ENCODE measurements around the gene REPIN1.

The REPIN1 gene

DNA sequence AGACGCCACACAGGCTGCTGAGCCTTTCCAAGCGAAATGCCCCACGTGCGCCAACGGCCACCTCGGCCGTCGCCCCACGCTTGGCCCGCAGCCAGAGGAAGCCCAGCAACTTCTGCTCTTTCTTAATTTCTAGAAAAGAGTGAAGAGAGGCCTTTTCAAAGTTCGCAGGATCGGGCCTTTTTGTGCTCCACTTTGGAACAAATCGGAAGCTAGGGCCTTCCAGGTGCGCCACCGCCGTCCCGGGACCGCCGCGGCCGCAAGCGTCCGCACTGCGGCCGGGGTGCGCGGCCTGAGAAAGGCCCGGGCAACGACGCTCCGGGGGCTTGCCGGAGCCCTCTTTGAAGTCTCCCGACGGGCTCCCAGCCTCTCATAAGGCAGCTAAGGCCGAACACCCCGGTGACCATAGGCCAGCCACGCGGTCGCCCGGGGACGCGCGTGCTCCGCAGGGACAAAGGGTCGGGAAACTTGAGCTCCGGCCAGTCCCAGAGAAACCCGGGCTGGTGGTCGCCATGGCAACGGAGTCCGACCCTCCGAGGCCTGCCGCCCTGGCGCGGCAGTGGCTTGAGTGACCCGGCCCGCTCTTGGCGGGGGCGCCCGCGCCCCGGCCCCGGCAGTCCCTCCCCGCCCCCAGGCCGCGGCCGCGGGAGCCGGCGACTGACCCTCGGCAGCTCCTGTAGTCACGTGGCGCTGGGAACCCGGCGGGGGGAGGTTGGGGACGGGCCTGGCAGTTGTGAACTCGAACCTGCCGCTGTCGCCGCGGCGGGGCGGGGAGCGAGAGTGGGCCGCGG is at the start of gene REPIN1:
Gene REPIN1, plus strand, starts transcription at position 727 of the 788 bp plus-strand sequence. CDS start 890 bp downstream, outside the sequence.
- DNase-seq: peak; percentile 31

DNA sequence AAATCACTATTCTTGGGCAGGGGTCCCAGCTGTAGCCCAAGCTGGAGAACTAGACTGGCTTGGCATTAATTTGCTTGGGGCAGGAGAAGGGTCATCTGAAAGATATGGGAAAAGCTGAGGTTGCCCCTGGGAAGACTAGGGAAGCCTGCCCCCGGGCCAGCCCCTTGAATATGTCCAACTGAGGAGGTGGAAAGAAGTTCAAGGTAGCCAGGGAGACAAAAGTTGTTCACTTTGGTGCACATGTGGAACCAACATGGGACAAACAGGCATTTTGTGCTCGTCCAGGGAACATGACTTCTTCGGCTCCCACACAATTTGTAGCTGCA is 46.9 kb upstream of the REPIN1 start:
- DNase-seq: no peak

DNA sequence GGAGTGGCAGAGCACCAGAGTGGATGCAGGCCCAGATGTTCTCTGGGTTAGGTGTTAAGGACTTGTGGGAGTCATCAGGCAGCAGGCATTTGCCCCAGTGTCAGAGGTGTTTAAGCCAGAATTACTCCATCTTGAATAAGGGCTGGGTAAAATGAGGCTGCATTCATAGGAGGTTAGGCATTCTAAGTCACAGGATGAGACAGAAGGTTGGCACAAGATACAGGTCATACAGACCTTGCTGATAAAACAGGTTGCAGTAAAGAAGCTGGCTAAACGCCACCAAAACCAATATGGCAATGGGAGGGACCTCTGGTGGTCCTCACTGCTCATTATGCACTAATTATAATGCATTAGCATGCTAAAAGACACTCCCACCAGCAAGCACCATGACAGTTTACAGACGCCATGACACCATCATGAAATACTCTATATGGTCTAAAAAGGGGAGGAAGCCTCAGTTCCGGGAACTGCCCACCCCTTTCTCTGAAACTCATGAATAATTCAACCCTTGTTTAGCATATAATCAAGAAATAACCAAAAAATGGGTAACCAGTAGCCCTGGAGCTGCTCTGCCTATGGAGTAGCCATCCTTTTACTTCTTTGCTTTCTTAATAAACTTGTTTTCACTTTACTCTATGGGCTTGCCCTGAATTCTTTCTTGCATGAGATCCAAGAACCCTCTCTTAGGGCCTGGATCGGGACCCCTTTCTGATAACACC is 46.3 kb upstream of the REPIN1 start:
- DNase-seq: no peak

DNA sequence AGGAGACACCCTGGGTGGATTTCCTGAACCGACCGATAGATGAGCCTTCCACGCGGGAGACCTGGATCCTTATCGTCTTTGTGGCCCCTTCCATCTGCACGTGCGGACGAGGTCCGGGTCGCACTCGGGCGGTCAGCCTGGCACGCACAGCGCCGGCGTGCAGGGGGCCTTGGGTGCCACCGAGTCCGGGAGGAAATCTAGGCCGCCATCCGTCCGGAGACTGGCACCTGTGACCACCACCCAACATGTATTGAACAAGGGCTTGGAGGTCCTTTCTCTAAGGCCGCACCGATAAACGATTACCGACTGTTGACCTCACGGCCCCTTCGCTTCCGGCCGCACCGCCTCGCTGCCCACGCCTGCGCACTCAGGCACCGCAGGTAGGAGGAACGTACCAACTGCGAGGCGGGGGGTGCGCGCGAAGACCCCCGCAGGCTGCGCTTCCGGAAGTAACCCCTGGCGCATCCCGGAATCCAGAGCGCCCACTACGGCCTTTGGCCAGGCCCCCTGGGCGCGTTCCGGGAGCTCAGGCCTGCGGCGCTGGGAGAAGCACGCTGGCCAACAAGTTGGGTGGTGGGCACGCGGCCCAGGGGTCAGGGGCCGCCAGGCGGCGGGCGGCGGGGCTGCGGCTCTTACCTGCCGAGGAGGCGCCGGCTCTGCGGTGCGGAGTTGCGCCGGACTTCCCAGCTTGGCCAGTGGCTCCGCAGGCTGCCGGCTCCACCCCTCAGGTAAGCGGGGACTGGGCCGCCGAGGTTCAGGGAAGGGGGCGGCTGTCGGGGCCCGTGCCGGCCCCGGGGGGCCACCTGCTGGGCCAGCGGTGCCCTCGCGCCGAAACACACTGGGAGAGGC is 45.6 kb upstream of the REPIN1 start, which contains the start of the genes ACTR3C and LRRC61:
Gene ACTR3C, minus strand, starts transcription at position 713 of the 849 bp plus-strand sequence. CDS start 28,249 bp downstream, outside the sequence.
Gene LRRC61, plus strand, starts transcription at position 523 of the 849 bp plus-strand sequence. CDS start 13,507 bp downstream, outside the sequence.
- DNase-seq: no peak

DNA sequence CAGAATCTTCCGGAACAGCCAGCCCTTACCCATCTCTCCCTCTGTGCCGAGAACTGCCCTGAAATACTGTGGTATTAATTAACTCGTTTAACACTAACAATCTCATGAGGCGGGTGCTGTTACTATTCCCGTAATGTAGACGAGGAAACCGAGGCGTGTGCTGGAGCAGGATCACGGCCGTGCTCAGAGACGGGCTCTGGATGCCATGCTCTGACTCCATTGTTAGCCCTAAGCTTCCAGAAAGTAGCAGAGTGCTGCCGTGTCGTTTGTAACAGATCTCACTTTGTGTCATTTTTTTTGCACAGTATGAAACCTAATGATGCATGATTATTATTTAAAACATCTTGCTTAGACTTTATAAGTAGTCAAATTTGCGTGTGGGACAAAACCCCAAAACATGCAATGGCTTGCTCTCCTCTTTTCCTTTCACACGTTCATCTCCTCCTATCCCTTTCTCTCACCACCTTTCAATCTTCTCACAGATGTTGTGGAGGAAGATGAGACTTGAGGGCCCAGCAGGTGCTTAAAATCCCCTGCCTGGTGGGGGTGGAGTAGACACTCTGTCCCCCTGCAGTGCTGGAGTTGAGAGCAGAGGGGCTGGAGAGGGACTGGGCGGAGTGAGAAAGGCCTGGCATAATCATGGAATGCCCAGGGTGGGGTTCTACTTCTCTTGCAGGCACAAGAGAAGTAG is 44.8 kb upstream of the REPIN1 start:
- DNase-seq: no peak

DNA sequence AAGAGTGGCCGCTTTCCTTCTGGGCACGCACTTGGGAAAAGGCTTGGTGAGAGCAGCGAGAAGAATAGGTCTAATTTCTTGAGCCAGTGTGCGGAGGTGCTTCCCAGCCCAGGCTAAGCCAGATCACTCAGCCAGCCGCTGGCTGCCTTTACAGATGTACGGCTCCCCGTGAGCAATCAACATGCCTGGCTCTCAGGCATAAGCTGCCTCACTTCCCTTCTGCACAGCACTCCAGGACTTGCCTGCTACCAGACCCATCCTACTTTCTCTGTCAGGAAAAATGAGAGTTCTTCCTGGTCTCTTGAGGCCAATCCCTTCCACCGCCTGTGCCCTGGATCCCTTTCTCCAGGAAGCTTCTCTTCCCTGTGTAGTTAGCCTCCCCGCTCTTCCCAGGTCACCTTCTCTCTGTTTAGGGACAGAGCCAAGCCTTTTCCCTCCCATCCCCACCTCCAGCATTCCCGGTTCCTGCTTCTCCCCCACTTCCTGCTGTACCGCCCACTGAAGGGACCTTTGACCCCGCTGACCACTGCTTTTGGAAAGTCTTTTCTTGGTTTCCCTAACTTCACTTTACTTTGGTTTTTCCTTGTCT is 44.2 kb upstream of the REPIN1 start:
- DNase-seq: no peak

DNA sequence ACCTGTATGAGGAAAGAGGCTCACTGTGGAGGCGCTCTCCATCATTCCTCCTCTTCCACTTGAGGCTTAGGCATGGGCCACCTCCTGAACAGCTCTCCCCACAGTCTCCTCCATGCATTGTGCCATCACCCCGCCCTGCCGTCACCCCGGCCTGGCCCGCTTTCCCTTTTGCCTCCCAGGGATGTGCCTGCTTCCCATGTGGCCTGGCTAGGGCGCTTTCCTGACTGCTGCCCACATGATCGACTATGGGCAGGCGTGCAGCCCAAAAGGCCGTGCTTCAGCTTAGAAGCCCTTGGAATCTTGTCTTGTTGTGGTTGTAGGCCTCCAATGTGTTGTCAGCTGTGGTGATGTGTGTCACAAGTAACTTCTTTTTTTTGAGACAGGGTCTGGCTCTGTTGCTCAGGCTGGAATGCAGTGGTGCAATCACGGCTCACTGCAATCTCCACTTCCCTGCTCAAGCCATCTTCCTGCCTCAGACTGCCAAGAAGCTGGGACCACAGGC is 43.5 kb upstream of the REPIN1 start:
- no peak for DNase-seq

DNA sequence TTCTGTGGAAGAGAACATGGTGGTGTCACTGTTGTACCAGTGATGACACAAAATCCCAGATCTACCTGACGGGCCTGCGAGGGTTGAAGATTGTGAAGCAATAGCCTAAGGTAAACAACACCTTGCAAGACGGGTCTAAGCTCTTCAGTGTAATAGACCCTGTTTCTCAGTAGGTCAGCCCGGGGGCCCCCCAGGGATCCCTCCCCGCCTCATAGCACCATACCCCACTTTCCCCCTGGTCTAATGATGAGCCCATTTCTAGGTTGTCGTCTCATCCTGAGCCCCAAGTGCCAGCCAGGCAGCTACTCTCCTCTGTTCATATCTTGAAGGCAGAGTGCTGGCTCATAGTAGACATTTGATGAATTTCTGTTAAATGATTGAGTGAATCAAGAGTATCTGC is 42.7 kb upstream of the REPIN1 start:
- DNase-seq: no peak

DNA sequence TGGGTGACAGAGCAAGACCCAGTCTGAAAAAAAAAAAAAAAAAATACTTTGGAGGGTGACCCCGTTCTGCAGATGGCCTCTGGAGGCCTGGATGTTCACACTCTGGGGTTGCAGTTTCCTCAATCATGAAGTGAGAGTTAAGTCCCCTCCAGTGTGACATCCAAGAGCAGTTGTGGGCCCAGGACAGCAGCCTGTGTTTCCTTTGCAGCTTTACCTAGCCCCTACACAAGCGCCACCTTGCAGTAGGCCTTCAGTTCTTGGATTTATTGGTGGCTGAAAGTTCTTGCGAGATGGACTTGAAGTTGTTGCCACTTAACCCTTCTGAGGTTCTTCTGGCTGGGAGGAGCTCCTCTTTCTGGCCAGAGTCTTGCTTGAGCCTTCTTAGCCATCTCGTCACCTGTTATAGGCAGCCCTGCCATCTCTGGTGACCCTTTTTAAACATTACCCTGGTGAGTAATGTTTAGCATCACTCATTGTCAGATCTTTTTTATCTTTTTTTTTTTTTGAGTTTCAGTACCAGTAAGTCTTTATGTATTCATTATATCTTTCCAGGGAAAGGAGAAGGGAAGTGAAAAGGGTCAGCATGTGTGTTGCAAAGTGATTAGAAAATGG is 41.9 kb upstream of the REPIN1 start:
- no peak for DNase-seq

DNA sequence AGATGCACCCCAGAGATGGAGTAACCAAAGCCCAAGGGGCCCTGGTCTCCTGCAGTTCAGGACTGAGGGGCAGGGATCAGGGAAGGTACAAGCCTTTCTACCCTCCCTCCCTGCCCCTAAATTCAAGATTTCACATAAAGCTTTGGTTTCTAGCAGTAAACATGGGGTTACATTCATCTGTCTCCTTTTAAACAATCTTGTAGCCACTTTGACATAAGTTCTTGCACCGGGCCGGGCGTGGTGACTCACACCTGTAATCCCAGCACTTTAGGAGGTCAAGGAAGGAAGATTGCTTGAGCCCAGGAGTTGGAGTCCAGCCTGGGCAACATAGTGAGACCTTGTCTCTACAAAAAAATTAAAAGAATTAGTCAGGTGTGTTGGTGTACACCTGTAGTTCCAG is 41.3 kb upstream of the REPIN1 start:
- DNase-seq: no peak

DNA sequence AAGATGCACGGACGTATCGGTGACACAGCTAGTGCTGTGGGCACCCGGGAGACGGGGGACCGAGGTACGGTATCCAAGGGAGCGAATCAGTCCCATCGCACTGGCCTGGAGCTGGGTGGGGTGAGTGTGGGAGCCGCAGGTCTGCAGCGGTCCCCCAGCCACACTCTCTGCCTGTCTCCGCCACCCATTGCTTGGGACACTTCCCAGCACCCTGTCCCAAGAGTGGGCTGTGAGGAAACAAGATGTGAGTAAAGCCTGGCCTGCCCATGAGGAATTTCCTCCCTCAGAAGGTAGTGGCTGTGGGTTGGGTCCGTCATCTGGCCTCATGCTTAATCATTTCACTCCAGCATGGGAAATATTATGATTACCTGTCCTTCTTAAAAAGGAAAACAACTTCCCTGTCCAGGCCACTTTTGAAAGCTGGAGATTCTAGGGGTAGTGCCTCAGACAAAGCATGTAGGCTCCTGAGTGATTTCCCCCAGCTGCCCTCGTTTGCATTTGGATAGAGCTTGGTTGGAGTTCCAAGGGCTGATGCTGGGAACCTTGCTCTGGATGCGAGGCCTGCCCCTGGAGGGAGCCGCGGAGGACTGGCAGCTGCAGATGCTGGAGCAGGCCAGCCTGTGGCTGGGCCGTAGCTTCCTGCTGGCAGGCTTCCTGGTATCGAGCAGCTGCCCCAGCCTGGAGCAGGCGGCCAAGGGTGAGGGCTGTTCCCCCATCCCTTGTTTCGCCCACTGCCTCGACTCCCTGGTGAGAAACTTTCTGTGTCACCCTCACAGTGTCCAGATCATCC is 39.1 kb upstream of the REPIN1 start:
- DNase-seq: no peak

DNA sequence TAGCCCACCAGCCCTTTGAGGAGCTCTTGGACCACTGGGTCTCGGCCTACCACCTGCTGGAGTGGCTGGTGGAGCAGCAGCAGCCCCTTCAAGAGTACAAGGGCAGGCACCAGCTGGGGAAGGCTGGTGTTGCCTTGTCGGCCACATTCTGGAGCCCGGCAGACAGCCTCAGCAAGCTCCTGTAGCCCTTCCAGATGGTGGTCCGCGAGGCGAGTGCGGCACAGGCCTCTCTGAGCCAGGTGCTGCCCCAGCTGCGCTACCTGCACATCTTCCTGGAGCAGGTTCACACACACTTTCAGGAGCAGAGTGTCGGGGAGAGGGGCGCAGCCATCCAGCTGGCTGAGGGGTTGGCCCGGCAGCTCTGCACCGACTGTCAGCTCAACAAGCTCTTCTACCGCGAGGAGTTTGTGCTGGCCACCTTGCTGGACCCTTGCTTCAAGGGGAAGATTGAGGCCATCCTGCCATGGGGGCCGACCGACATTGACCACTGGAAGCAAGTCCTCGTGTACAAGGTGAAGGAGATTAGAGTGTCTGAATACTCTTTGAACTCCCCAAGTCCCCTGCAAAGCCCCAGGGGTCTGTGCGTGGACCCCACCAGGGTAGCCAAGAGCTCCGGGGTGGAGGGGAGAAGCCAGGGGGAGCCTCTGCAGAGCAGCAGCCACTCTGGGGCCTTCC is 38.3 kb upstream of the REPIN1 start:
- DNase-seq: no peak

DNA sequence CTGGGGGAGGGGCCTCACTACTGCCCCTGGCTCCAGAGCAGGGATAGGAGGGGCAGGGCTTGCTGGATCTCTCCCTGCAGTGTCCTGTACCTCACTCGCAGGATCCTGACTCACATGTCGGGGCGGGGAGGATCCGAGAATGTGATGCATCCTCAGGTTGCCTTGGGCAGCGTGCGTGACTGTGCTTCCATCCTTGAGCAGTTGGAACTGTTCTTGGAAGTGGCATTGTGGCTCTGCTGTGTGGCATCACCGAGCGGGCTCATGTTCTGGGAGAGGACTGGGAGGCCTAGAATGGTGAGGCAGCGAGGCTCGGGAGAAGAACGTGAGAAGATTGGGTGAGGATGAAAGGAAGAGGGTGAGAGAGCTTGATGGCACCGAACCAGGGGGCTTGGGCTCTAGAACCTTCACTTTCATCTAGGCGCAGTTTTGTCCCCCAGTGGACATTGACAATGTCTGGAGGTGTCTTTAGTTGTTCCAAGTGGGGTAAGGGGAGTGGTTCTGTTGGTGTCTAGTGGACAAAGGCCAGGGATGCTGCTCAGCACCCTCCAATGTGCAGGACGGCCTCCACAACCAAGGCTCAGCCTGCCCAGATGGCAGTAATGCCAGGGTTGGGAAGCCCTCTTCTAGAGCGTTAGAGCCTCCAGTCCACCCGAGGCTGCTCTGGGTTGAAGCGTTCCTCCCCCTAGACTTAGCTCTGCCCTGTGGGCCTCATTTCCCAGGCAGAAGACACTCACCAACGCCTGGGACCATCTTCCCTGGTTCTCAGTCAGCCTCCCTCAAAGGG is 35.6 kb upstream of the REPIN1 start:
- no peak for DNase-seq

DNA sequence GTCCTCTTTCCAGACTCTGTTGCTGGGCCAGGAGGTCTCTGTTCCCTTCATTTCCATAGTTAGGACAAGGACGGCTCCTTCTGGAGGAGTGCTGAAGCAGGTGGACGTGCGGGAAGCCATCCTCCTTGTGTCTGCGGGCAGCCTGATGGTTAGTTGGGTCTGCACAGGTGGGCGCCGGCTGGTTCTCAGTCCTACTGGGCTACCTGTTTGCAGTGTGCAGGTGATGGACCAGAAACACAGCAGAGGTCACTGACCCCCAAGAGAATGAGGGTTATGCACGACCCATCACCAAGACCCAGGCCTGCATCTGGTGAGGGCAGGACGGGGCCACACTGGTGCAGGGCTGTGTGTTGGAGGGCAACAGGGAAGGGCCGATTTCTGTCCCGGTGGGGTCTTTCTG is 35.0 kb upstream of the REPIN1 start:
- DNase-seq: no peak

DNA sequence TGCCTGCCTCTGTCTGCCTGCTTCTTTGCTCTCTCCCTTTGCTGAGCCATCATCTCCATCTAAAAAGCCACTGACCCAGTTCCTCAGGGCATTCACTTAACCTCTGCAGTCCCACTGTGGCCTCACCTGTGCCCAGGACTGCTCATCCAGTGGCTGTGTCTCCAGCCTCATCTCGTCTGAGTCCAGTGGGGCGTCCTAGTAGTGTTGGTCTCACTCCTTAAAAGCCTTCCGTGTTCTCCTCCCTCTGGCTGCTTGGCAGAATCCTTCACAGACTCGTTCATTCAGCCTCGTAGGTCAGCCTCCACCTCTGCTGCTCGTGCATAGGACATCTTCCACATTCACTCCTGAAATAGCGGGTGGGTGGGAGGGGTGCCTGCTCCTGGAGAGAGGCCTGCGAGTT is 34.5 kb upstream of the REPIN1 start:
- DNase-seq: no peak

DNA sequence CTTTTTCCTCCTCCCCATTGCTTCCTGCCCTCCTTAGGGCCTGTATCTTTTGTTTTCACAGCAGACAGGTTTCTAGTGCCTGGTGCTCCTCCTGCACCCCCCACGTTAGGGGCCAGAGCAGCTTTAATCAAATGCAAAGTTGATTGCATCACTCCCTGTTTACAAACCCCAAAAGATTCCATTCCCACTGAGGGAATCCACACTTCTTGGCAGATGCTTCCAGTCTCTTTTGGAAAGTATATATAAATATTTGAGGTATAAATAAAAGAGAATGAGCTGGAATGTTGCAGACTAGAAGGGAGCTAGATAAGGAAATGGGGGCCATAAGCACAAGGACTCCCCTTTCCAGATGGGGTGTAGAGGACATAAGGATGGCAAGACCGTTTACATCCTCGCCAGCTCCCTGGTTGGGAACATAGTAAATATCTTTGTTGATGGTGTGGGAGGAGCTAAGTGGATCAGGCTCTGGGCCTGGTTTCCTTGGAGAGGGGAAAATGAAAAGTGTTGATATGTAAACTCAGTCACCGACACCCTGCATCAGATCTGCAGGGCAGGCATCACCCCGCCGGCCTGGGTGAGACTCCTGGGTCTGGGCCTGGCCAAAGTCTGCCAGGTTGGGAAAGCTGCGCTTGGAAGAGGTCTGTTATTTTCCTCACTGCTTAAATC is 33.4 kb upstream of the REPIN1 start:
- DNase-seq: no peak

DNA sequence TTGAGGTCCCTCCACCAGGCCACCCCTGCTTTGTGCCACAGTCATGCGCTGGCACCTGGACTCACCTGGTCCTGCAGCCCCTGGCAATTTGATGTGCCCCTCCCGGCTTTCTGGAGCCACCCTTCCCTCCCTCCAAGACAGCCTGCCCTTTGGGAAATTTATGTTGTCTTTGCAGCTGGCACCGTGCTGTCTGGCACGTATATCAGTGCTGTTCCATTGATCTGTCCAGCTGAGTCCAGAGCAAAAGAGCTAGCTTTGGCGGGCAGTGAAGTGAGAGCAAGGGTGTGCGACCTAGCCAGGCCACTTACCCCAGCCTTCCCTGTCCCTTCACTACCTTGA is 32.9 kb upstream of the REPIN1 start:
- no peak for DNase-seq

DNA sequence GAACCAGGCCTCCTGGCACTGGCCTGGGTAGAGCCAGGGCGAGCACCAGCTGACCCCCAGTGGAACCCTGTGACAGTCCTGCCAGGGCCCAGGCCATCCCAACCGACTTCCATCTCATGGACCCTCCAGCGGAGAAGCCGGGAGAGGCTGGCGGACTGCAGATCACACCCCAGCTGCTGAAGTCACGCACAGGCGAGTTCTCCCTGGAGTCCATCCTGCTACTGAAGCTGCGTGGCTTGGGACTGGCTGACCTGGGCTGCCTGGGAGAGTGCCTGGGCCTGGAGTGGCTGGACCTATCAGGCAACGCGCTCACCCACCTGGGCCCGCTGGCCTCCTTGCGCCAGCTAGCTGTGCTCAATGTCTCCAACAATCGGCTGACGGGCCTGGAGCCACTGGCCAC is 31.9 kb upstream of the REPIN1 start:
- no peak for DNase-seq

DNA sequence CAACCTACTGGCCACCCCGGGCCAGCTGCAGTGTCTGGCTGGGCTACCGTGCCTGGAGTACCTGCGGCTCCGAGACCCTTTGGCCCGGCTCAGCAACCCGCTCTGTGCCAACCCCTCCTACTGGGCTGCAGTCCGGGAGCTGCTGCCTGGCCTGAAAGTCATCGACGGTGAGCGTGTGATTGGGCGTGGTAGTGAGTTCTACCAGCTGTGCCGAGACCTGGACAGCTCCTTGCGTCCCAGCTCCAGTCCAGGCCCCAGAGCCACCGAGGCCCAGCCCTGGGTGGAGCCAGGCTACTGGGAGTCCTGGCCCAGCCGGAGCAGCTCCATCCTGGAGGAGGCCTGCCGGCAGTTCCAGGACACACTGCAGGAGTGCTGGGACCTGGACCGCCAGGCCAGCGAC is 31.4 kb upstream of the REPIN1 start:
- DNase-seq: no peak
